GM18519 (cell line): ENCODE data around the gene ZDHHC24.

ENCODE experiments used
- ATAC-seq: cut with Tn5 transposase; IDR thresholded peaks from one replicate; pipeline ENCODE4 v1.9.1; 2021; ENCODE audit warnings: mild to moderate bottlenecking, moderate library complexity; ENCODE audit not compliant: unreplicated experiment, low FRiP score

Gene ZDHHC24

DNA sequence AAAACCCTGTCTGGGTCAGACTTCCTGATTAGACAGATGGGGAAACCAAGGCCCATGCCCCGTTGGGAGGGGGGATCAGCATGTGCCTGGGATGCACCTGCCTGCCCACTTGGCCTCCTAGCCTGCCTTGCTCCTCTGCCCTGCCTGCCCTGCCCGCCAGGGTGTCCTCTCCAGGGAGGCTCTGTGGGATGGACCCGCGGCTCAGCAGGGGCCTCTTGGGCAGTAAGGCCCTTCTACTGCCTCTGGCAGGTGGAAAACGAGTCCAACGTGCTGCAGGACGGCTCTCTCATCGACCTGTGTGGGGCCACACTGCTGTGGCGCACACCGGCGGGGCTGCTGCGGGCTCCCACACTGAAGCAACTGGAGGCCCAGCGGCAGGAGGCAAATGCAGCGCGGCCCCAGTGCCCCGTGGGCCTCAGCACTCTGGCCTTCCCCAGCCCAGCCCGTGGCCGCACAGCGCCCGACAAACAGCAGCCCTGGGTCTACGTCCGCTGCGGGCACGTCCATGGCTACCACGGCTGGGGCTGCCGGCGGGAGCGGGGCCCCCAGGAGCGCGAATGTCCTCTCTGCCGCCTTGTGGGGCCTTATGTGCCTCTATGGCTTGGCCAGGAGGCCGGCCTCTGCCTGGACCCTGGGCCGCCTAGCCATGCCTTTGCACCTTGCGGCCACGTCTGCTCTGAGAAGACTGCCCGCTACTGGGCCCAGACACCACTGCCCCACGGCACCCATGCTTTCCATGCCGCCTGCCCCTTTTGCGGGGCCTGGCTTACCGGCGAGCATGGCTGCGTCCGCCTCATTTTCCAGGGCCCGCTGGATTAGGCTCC lies 70.3 kb downstream of the ZDHHC24 start:
- no peak for ATAC-seq

DNA sequence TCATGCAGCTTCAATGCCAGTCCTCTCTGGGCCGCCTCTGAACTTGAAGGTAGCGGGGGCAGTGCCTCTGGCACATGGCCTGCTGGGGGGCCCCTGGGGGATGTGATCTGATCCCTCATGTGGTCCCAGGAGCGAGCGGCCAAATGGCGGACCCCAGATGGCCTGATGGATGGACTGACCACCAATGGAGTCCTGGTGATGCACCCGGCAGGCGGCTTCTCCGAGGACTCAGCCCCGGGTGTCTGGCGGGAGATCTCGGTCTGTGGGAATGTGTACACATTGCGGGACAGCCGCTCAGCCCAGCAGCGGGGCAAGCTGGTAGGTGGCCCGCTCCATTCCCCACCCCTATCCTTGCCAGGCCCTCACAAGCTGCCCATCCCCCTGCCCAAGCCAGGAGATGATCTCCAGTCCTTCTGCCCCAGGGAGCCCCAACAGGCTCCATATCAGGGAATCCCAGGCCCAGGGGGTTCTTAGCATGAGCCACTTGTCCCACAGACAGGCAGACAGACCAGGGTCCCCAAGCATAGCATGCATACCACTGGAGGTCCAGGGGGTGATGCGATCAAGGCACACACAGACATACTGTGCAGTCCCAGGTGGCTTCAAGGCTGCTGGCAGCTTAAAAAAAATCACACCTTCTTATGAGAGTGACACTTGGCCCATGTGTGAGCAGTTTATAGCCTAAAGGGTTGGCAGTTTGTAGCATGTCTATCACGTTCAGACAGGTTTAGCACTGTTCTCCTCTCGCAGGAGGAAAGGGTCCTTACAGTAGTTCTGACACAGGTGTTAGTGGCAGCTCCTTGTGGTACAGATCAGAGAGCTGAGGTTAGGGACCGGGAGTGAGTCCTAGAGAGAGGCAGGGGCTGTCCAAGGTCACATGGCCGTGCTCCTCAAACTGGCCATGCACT lies 72.0 kb downstream of the ZDHHC24 start:
- no peak for ATAC-seq

DNA sequence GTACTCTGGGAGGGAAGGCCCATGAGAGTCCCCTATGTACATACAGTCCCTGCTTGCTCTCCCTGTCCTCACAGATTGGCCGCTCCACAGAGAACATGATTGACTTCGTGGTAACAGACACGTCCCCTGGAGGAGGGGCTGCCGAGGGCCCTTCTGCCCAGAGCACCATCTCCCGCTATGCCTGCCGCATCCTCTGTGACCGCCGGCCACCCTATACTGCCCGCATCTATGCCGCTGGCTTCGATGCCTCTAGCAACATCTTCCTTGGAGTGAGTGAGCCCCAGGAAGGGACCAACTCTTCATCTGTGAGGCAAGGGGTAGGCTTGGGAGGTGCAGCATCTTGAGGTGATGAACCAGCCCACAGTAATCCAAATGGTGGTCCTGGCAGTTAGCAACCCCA lies 72.7 kb downstream of the ZDHHC24 start:
- ATAC-seq: no peak

DNA sequence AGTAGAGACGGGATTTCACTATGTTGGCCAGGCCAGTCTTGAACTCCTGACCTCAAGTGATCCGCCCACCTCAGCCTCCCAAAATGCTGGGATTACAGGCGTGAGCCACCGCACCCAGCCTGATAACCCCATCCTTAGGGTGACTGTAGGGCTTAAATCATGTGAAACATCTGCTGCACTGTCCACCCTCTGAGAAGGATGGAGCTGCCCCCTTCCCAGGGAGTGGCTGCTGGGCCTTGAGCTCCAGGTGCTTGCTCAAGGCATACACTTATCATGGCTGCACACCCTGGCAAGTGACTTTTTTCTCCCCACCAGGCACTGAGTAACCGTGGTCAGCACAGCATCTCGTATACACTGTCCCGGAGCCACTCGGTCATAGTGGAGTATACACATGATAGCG lies 73.8 kb downstream of the ZDHHC24 start:
- no peak for ATAC-seq

DNA sequence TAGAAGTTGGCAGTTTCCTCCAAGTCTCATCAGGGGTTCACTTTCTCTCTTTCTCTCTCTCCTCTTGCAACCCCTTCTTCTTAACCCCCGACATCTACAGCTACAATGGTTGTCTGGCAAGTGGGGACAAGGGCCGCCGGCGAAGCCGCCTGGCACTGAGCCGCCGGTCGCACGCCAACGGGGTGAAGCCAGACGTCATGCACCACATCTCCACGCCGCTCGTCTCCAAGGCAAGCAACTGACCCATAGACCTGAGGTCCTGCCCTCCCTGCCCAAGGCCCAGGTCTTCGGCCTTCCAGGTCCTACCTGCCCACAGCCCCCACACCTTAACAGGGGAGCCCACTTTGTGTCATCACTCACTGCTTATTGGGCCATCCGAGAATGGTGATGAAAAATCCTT lies 74.7 kb downstream of the ZDHHC24 start:
- ATAC-seq: no peak
